GM21619 (cell line): Measurements from ENCODE around the gene BICDL1.
"Not testable (repeated sequence)": the region's sequence is repeated elsewhere in the genome, so short reads cannot be mapped to it uniquely, and the experiment has no call there.

Experiments used
- ATAC-seq: cut with Tn5 transposase; IDR thresholded peaks from one replicate; pipeline ENCODE4 v1.9.1; 2021; ENCODE audit not compliant: unreplicated experiment

The BICDL1 gene

GRCh38 chr12:120000556-120000955, 11.5 kb downstream of the BICDL1 start:
- ATAC-seq = no peak

GRCh38 chr12:120006258-120006975, 17.4 kb downstream of the BICDL1 start:
- no peak for ATAC-seq

- no peak for ATAC-seq
Measured at GRCh38 chr12:120007272-120007671, 18.2 kb downstream of the BICDL1 start.

GRCh38 chr12:120010661-120011230, 21.7 kb downstream of the BICDL1 start:
- ATAC-seq = no peak

GRCh38 chr12:120012067-120012621, 23.1 kb downstream of the BICDL1 start:
- ATAC-seq = peak; percentile 82

- ATAC-seq = peak; percentile 48
Measured at GRCh38 chr12:120013659-120014380, 24.8 kb downstream of the BICDL1 start.

GRCh38 chr12:120014381-120014735, 25.3 kb downstream of the BICDL1 start:
- ATAC-seq = not testable (repeated sequence)

GRCh38 chr12:120015313-120015712, 26.3 kb downstream of the BICDL1 start:
- ATAC-seq = no peak

GRCh38 chr12:120016199-120016598, 27.2 kb downstream of the BICDL1 start:
- ATAC-seq = not testable (repeated sequence)

- ATAC-seq = no peak
Measured at GRCh38 chr12:120019197-120019596, 30.2 kb downstream of the BICDL1 start.

- ATAC-seq = no peak
Measured at GRCh38 chr12:120019938-120020337, 30.9 kb downstream of the BICDL1 start.

- no peak for ATAC-seq
Measured at GRCh38 chr12:120024193-120024592, 35.2 kb downstream of the BICDL1 start.

- ATAC-seq = no peak
Measured at GRCh38 chr12:120025640-120026039, 36.6 kb downstream of the BICDL1 start.

GRCh38 chr12:120032242-120032641, 43.2 kb downstream of the BICDL1 start:
- ATAC-seq = no peak

GRCh38 chr12:120037851-120038250, 48.8 kb downstream of the BICDL1 start:
- no peak for ATAC-seq

GRCh38 chr12:120039711-120040110, 50.7 kb downstream of the BICDL1 start:
- no peak for ATAC-seq

- ATAC-seq = no peak
Measured at GRCh38 chr12:120041386-120042231, 52.6 kb downstream of the BICDL1 start.

- ATAC-seq = not testable (repeated sequence)
Measured at GRCh38 chr12:120045367-120045766, 56.3 kb downstream of the BICDL1 start.

- ATAC-seq = no peak
Measured at GRCh38 chr12:120047072-120047471, 58.0 kb downstream of the BICDL1 start.

- ATAC-seq = no peak
Measured at GRCh38 chr12:120048263-120048662, 59.2 kb downstream of the BICDL1 start.

GRCh38 chr12:120049426-120049825, 60.4 kb downstream of the BICDL1 start:
- no peak for ATAC-seq
